H1 (cell line): ENCODE measurements around the gene GLYATL3.

Experiments
- NRF1 ChIP-seq: IDR thresholded peaks from 2 replicates; pipeline ENCODE4 v1.6.1; 2011; ENCODE audit warnings: mild to moderate bottlenecking, low read depth, low read length, improper control_type of control experiment
- TF ChIP-seq, protein P1 (sequence below), 3 experiments: IDR thresholded peaks; 1 replicate in 2 of 3; 2 replicates in 1 of 3; pipeline versions ENCODE4 v1.5.1 to v1.6.1; 2011; ENCODE audit warnings: low read length in 3 of 3, mild to moderate bottlenecking in 3 of 3, inconsistent platforms in 2 of 3, low read depth in 1 of 3, moderate library complexity in 1 of 3; ENCODE audit not compliant: insufficient read depth in 1 of 3; ENCODE audit errors: control extremely low read depth in 1 of 3

DNA sequence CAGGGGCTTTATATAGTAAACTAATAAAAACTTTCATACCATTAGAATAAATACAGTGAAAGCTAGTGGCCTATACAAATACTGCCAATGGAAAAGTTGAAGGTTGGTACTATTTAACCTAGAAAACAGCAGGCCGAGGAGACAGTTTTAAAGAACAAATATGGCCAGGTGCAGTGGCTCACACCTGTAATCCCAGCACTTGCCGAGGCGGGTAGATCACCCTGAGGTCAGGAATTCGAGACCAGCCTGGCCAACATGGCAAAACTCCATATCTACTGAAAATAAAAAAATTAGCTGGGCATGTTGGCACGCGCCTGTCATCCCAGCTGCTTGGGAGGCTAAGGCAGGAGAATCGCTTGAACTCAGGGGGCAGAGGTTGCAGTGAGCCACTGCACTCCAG, 24.8 kb downstream of the GLYATL3 start:
- TF ChIP-seq, protein P1, sequence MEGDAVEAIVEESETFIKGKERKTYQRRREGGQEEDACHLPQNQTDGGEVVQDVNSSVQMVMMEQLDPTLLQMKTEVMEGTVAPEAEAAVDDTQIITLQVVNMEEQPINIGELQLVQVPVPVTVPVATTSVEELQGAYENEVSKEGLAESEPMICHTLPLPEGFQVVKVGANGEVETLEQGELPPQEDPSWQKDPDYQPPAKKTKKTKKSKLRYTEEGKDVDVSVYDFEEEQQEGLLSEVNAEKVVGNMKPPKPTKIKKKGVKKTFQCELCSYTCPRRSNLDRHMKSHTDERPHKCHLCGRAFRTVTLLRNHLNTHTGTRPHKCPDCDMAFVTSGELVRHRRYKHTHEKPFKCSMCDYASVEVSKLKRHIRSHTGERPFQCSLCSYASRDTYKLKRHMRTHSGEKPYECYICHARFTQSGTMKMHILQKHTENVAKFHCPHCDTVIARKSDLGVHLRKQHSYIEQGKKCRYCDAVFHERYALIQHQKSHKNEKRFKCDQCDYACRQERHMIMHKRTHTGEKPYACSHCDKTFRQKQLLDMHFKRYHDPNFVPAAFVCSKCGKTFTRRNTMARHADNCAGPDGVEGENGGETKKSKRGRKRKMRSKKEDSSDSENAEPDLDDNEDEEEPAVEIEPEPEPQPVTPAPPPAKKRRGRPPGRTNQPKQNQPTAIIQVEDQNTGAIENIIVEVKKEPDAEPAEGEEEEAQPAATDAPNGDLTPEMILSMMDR (IDR thresholded peaks at IDR 0.05; ENCODE audit: control extremely low read depth in 1 of 3, insufficient read depth in 1 of 3, low read depth in 1 of 3, low read length in 3 of 3): no peak
- TF ChIP-seq NRF1: no peak
